Osteocyte (in vitro differentiated cells): ENCODE results near the gene AEN. TPM values are rescaled to one million over a fixed set of nuclear protein-coding genes. Genes with fewer than 3 reads are reported as not detected.

Source experiments
- DNase-seq: peaks from one replicate; pipeline ENCODE4 v3.0.0; 2021; ENCODE audit warnings: mixed read lengths; ENCODE audit not compliant: unreplicated experiment; ENCODE audit errors: extremely low spot score
- H3K27ac Mint-ChIP-seq: one replicate; pipeline ENCODE4 v1.8.0; 2021; ENCODE audit warnings: mild to moderate bottlenecking, mixed read lengths; ENCODE audit not compliant: unreplicated experiment
- H3K27me3 Mint-ChIP-seq: one replicate; pipeline ENCODE4 v1.8.0; 2021; ENCODE audit warnings: mixed read lengths; ENCODE audit not compliant: unreplicated experiment
- H3K36me3 Mint-ChIP-seq: one replicate; pipeline ENCODE4 v1.8.0; 2021; ENCODE audit warnings: mixed read lengths; ENCODE audit not compliant: unreplicated experiment
- H3K4me1 Mint-ChIP-seq: one replicate; pipeline ENCODE4 v1.8.0; 2021; ENCODE audit warnings: mixed read lengths; ENCODE audit not compliant: unreplicated experiment
- H3K4me3 Mint-ChIP-seq: one replicate; pipeline ENCODE4 v1.8.0; 2021; ENCODE audit warnings: mild to moderate bottlenecking, moderate library complexity, mixed read lengths; ENCODE audit not compliant: unreplicated experiment
- H3K9me3 Mint-ChIP-seq: one replicate; pipeline ENCODE4 v1.8.0; 2021; ENCODE audit warnings: mixed read lengths; ENCODE audit not compliant: unreplicated experiment
- CTCF ChIP-seq: fragments of 200-600 bp; sonication (generic); IDR thresholded peaks from 2 replicates; pipeline ENCODE4 v1.5.0; 2021; ENCODE audit warnings: antibody characterized with exemption, mild to moderate bottlenecking, moderate library complexity
- total RNA-seq: library from RNA; stranded (reverse); gene quantifications from 2 replicates; pipeline ENCODE4 v1.2.1, GENCODE V29; 2021

AEN gene
- total RNA-seq, 1 donor from 2014 or later, result 25.1 TPM

GRCh38 chr15:88623061-88623460 lies 1.9 kb downstream of the AEN start:
- no peak for DNase-seq
- peak overlapping the region; percentile 84 for H3K27ac Mint-ChIP-seq
- H3K9me3 Mint-ChIP-seq, result no peaks in the 10 kb centered on the region
- H3K4me3 Mint-ChIP-seq, result peak overlapping the region; percentile 85
- H3K36me3 Mint-ChIP-seq, result peaks cover 9% of the 10 kb centered on the region
- peaks cover 39% of the 10 kb centered on the region for H3K4me1 Mint-ChIP-seq
- no peak for TF ChIP-seq CTCF
- H3K27me3 Mint-ChIP-seq, result no peaks in the 10 kb centered on the region

- H3K36me3 Mint-ChIP-seq, result peaks cover 9% of the 10 kb centered on the region
These were observed 2.5 kb downstream of the AEN start for GRCh38 chr15:88623632-88624031.

GRCh38 chr15:88624156-88624970 lies 3.2 kb downstream of the AEN start:
- DNase-seq, result no peak
- H3K27ac Mint-ChIP-seq, result peak overlapping the region; percentile 67
- H3K36me3 Mint-ChIP-seq, result peaks cover 17% of the 10 kb centered on the region
- peak overlapping the region; percentile 2 for H3K4me3 Mint-ChIP-seq
- no peaks in the 10 kb centered on the region for H3K27me3 Mint-ChIP-seq
- peaks cover 39% of the 10 kb centered on the region for H3K4me1 Mint-ChIP-seq
- peak; percentile 52 for TF ChIP-seq CTCF
- H3K9me3 Mint-ChIP-seq, result no peaks in the 10 kb centered on the region

More at GRCh38 chr15:88623632-88624031, 2.5 kb downstream of the AEN start:
- Mint-ChIP-seq H3K27me3 (no peaks in the 10 kb centered on the region), H3K4me3 (peak overlapping the region; percentile 85), H3K4me1 (peaks cover 39% of the 10 kb centered on the region), H3K27ac (peak overlapping the region; percentile 84), H3K9me3 (no peaks in the 10 kb centered on the region)
- DNase-seq, result no peak
- no peak for TF ChIP-seq CTCF

GRCh38 chr15:88624971-88625490 lies 3.9 kb downstream of the AEN start:
- H3K4me3 Mint-ChIP-seq, result no peak overlapping the region
- H3K4me1 Mint-ChIP-seq, result peaks cover 44% of the 10 kb centered on the region
- DNase-seq, result no peak
- TF ChIP-seq CTCF, result no peak
- H3K27ac Mint-ChIP-seq, result peak overlapping the region; percentile 67
- no peaks in the 10 kb centered on the region for H3K27me3 Mint-ChIP-seq
- peaks cover 23% of the 10 kb centered on the region for H3K36me3 Mint-ChIP-seq
- no peaks in the 10 kb centered on the region for H3K9me3 Mint-ChIP-seq

- peaks cover 24% of the 10 kb centered on the region for H3K36me3 Mint-ChIP-seq
- no peak for DNase-seq
- no peaks in the 10 kb centered on the region for H3K9me3 Mint-ChIP-seq
- TF ChIP-seq CTCF, result no peak
- H3K27me3 Mint-ChIP-seq, result no peaks in the 10 kb centered on the region
- no peak overlapping the region for H3K4me3 Mint-ChIP-seq
- peaks cover 40% of the 10 kb centered on the region for H3K4me1 Mint-ChIP-seq
- no peak overlapping the region for H3K27ac Mint-ChIP-seq
These were observed 5.0 kb downstream of the AEN start for GRCh38 chr15:88625943-88626741.
